ENCODE data around the gene STK39. TPM values are rescaled to one million over a fixed set of nuclear protein-coding genes. Genes with fewer than 3 reads are reported as not detected.

Gene STK39
- total RNA-seq, 1 donor from 2014 or later: 24.6 TPM

GRCh38 chr2:168245074-168245825 is 2.1 kb downstream of the STK39 start:
- intact Hi-C loops (cut with DNase I): loop anchor here (5.0 kb wide), 1 partner anchor 108 kb away; no protein-coding TSS in a partner anchor
- DNase-seq (ENCODE audit: low spot score): no peak

- intact Hi-C loops (cut with DNase I): no loop called here
- no peak for DNase-seq (ENCODE audit: low spot score)
Observed at GRCh38 chr2:168244318-168244717, 3.1 kb downstream of the STK39 start.

- DNase-seq (ENCODE audit: low spot score): no peak
- intact Hi-C loops (cut with DNase I): no loop called here
Observed at GRCh38 chr2:168243061-168243460, 4.3 kb downstream of the STK39 start.

- intact Hi-C loops (cut with DNase I): no loop called here
- DNase-seq (ENCODE audit: low spot score): no peak
Observed at GRCh38 chr2:168241746-168242145, 5.6 kb downstream of the STK39 start.

- DNase-seq (ENCODE audit: low spot score): no peak
- intact Hi-C loops (cut with DNase I): no loop called here
Observed at GRCh38 chr2:168241208-168241607, 6.2 kb downstream of the STK39 start.

- DNase-seq (ENCODE audit: low spot score): no peak
- intact Hi-C loops (cut with DNase I): no loop called here
Observed at GRCh38 chr2:168239281-168239680, 8.1 kb downstream of the STK39 start.

GRCh38 chr2:168237741-168238140 is 9.7 kb downstream of the STK39 start:
- intact Hi-C loops (cut with DNase I): no loop called here
- no peak for DNase-seq (ENCODE audit: low spot score)

- DNase-seq (ENCODE audit: low spot score): no peak
Observed at GRCh38 chr2:168234407-168235085, 12.8 kb downstream of the STK39 start.

GRCh38 chr2:168233726-168234406 is 13.5 kb downstream of the STK39 start:
- DNase-seq (ENCODE audit: low spot score): no peak

More at GRCh38 chr2:168234407-168235085, 12.8 kb downstream of the STK39 start:
- intact Hi-C loops (cut with DNase I): no loop called here

GRCh38 chr2:168233166-168233565 is 14.2 kb downstream of the STK39 start:
- DNase-seq (ENCODE audit: low spot score): no peak
- intact Hi-C loops (cut with DNase I): no loop called here

More at GRCh38 chr2:168233726-168234406, 13.5 kb downstream of the STK39 start:
- intact Hi-C loops (cut with DNase I): no loop called here

- intact Hi-C loops (cut with DNase I): no loop called here
Observed at GRCh38 chr2:168231609-168232241, 15.7 kb downstream of the STK39 start.

GRCh38 chr2:168230389-168230788 is 17.0 kb downstream of the STK39 start:
- intact Hi-C loops (cut with DNase I): no loop called here
- DNase-seq (ENCODE audit: low spot score): no peak

More at GRCh38 chr2:168231609-168232241, 15.7 kb downstream of the STK39 start:
- no peak for DNase-seq (ENCODE audit: low spot score)

GRCh38 chr2:168224346-168224745 is 23.0 kb downstream of the STK39 start:
- intact Hi-C loops (cut with DNase I): no loop called here

GRCh38 chr2:168222088-168222487 is 25.3 kb downstream of the STK39 start:
- intact Hi-C loops (cut with DNase I): no loop called here
- no peak for DNase-seq (ENCODE audit: low spot score)

More at GRCh38 chr2:168224346-168224745, 23.0 kb downstream of the STK39 start:
- no peak for DNase-seq (ENCODE audit: low spot score)

GRCh38 chr2:168220965-168221819 is 26.2 kb downstream of the STK39 start:
- DNase-seq (ENCODE audit: low spot score): no peak

GRCh38 chr2:168217920-168218319 is 29.5 kb downstream of the STK39 start:
- intact Hi-C loops (cut with DNase I): no loop called here
- DNase-seq (ENCODE audit: low spot score): no peak

More at GRCh38 chr2:168220965-168221819, 26.2 kb downstream of the STK39 start:
- intact Hi-C loops (cut with DNase I): no loop called here

GRCh38 chr2:168216351-168217005 is 30.9 kb downstream of the STK39 start:
- no peak for DNase-seq (ENCODE audit: low spot score)
- intact Hi-C loops (cut with DNase I): no loop called here

GRCh38 chr2:168215813-168216212 is 31.6 kb downstream of the STK39 start:
- no peak for DNase-seq (ENCODE audit: low spot score)
- intact Hi-C loops (cut with DNase I): no loop called here
